Stimulated activated CD8-positive, alpha-beta memory T cell treated with anti-CD3 and anti-CD28 coated beads, Interleukin-15, amount 100 ng/mL, for 48 hours (primary cell): ENCODE measurements around the gene TAF8.
A peak's percentile ranks its signal among the peaks of the same experiment; 100 is the strongest.

Source experiments
- DNase-seq, 2 donors: peaks; one replicate each; pipeline ENCODE4 v3.0.0-alpha.2; 2020; ENCODE audit warnings: low read depth in 2 of 2

Gene TAF8

DNA sequence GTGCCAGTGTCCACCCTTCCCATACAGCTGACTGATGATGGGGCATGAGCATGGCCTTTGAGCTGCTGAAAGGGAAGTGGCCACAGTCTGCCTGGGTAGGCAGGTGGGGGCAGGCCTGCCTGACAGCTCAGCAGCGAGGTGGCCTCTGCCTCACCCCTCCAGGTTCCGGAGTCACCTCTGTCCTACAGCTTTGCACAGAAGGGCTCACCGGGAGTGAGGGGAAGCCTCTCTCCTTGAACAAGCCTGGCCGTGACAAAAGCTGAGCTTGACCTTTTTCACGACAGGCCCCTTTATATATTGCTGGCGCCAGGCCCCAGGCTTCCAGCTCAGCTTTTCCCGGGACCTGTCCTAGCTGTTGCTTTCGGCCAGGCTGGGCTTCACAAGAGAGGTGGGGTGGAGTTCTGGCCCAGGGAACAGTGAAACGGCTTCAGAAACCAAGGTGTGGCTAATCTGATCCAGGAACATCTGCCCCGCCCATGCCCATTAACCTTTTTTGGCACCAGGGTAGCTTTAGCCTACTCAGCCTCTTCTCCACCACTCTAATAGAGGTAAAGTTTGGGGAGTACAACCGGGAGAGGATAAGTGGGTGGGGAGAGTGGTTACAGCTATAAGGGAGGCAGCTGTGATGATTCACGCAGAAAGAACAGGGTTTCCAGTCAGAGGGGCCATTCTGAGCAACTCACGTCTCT lies 49.2 kb downstream of the TAF8 start:
- DNase-seq: peak; percentile 23 to 42

GRCh38 chr6:42100029-42100901 lies 49.9 kb downstream of the TAF8 start:
- peak; percentile 36 to 43 for DNase-seq

GRCh38 chr6:42101186-42101657 lies 50.9 kb downstream of the TAF8 start:
- DNase-seq: no peak

DNA sequence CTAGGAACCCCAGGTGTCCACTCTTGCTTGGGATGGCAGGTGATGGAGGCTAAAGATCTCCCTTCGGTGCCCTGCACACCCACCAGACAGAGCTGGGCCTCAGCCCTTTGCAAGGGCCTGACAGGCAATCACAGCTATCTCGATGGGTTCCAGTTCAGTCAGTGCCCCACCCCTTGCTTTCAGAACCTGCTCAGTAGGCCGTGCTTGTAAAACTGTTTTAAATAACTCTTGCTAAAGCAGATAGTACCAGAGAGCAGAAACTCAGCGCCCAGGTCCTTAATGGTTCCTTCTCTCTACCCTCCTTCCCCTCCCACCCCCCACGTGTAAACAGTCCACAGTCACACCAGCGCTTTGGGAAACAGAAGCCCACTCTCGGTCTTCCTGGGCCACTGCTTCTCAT lies 52.9 kb downstream of the TAF8 start:
- no peak for DNase-seq

DNA sequence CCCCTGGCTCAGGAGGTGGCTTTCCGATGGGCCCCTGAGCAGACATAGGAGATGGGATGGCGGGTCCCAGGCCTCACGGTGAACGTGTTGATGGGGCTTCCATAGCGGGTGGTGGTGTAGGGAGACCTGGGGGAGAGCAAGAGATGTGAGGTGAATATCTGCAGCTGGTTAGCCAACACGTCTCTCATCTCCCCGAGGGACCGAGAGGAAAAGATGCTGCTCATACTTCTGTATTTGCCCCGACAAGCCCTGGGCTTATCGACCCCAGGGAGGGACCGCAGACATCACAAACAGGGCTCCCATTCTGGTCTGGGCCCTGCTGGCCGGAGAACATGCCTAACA lies 53.4 kb downstream of the TAF8 start:
- no peak for DNase-seq

DNA sequence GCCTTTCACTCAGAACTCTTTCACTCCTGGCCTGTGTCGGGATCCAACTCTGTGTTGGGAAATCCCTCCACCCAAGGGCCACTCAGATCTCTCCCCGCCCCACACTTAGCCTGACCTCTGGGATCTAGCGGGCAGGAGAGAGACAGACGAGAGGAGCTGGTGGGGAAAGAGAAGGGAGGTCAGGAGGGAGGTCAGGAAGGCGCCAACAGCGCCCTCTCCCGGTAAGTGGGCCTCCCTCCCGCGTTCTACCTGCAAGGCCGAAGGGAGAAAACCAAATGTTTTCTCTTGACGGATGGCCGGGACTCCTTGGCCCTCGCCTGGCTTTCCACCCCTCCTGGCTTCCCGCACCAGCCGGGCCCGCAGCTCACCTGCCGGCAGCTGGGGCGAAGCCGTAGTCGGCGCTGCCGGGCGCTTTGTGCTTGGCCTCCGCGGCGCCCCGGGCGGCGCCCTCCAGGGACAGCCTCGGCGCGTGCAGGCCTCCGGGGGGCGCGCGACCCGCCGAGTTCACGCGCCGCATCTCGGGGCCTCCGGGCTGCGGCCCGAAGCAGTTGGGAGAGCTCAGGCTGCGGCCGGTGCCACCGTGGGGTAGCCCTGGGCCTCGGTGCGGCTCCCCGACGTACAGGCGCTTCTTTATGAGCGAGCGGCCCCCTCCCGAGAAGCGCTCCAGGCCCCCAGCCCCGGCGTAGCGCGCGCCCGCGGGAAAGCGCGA lies 53.9 kb downstream of the TAF8 start:
- peak; percentile 55 to 65 for DNase-seq

- no peak for DNase-seq
Observed at GRCh38 chr6:42104804-42105125, 54.4 kb downstream of the TAF8 start.

DNA sequence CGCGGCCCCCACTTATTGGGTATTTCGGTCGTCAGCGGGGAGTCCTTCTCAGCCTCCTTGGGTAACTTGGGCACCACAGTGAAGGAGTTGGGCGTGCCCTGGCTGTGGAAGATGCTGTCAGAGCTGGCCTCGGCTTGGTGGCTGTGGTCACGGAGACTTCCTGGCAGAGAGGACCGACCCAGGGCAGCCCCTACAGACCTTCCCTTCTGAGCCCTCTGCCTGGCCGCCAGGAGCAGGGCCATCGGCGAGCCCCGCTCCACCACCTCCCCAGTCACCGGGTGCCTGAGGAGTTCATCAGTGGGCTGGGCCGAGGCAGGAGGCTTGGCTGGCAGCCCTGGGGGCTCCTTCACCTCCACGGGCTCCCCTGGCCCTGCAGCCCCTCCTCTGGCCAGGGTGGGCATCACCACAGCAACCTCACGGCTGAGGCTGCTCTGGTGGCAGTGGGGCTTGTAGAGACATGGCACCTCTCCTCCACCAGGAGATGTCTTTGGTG lies 54.9 kb downstream of the TAF8 start:
- no peak for DNase-seq

DNA sequence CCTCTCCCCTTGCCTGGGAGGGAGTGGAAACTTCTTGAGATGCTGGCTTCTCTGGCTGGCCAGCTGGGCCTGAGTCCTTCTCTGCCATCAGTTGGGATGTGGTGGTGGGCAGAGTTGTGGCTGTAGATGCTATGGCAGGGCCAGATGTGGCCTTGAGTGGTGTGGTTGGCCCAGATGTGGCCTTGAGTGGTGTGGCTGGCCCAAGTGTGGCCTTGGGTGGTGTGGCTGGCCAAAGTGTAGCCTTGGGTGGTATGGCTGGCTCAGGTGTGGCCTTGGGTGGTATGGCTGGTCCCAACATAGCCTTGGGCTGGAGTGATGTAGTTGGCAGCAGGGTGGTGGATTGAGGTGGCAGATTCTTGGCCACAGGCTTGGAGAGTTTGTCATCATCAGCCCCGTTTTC lies 55.4 kb downstream of the TAF8 start:
- DNase-seq: no peak

- no peak for DNase-seq
Observed at GRCh38 chr6:42106112-42107023, 56.0 kb downstream of the TAF8 start.

GRCh38 chr6:42108071-42108470 lies 57.7 kb downstream of the TAF8 start:
- no peak for DNase-seq

- DNase-seq: no peak
Observed at GRCh38 chr6:42110683-42111082, 60.4 kb downstream of the TAF8 start.

DNA sequence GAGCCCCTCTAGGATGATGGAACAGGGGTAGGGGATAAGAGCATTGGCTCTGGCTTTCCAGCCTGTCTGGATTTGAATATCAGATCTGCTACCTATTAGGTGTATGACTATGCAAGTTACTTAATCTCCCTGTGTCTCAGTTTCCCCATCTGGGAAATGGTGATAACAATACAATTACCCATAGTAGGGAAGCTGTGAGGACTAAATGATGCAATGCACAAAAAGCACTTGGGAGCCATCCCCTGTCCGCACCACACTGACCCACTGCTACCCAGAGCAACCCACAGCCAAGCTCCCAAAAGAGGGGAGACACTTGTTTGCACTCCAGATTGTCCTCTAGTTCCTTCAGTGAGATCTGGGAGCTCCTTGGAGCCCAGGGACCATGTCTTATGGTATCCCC lies 62.0 kb downstream of the TAF8 start:
- DNase-seq: no peak

DNA sequence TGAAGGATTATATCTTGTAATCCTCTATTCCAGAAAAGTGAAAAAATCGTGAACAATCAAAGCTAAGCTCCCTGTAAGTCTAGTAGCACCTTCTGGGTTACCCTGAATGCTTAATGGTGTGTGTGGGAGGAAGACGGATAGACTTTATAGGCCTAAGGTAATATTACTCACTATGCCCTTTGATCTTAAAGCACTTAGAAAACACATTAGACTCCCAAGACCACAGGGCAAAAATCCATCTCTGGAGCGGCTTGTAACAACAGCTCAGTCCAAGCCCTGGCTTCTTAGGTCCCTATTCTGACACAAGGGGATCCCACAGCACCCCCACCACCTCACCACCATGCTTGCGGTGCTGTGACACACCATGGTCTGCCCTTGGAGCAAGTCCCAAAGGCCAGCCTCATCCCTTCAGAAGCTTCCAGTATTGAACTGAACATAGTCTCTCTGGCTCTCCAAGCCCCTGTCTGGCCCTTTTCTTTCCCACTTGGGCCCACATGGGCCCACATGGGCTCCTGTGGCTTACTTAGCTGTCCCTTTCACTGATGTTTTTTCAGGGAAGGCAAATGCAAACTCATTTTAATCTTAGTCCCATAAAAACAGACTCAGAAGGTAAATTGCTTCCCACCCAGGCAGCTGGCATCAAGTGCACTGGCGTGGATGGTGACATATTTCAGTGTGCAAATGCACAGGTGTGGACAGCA lies 63.8 kb downstream of the TAF8 start:
- DNase-seq: no peak

GRCh38 chr6:42117843-42118161 lies 67.5 kb downstream of the TAF8 start:
- no peak for DNase-seq

DNA sequence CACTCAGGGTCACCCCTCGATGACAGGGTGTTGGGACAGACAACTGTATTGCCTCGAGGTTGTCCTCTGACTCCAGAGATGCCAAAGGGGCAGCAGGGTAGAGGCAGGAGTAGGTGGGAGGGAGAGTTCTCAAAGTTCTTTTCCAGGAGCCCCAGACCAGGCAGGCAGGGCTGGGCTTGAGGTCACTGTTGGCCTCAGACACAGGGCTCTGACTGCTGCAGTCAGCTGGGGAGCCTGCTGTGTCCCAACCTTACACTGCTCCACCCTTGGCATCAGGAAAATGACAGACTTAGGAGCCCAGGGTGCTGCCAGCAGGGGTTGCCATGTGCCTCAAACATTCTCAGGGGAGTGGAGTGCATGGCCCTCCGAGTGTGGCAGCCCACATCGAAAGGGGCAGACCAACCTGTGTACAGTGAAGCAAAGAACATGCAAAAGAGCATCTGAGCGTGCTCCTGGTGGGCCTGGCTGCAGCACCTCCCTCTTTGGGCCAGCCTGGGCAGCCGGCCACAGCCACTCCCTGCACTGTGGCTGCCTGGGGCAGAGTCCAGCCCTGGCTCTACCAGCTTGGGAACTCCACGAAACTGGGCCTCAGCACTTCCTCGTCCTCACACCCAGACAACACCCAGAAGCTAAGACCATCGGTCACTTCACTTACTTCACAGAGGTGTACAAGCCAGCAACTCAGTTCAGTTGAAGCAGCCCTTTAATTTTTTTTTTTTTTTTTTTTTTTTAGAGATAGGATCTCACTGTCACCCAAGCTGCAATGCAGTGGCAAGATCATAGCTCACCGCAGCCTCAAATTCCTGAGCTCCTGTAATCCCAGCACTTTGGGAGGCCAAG lies 68.1 kb downstream of the TAF8 start:
- DNase-seq: no peak

GRCh38 chr6:42120895-42121865 lies 70.9 kb downstream of the TAF8 start:
- no peak for DNase-seq

DNA sequence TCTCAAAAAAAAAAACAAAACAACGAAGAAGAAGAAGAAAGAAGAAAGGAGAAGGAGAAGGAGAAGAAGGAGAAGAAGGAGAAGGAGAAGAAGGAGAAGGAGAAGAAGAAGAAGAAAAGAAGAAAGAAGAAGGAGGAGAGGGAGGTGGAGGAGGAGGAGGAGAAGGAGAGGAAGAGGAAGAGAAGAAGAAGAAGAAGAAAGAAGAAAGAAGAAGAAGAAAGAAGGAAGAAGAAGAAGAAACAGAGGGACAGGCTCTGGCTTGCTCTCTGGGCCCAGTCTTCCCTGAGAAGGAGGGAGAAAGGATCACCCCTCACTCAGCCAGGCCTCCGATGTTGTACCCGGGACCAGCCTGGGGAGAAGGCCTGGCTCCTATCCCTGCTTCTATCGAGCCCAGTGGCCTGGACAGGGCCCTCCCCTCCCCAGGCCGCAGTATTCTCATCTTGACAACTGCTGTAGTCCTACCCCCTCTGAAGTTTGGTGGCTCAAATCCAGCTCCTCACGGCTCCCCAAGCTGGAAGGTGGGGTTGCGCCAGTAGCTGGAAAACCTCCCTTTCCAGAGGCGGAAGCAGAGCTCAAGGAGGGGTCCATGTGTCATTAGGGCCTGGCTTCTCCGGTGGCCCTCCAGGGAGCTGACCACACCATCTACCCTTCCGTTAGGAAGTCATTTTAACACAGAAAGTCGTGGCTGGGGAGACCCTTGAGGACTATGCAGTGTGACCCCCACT lies 73.2 kb downstream of the TAF8 start:
- DNase-seq: no peak
